Heart right ventricle (tissue), 16 donors: ENCODE measurements around the gene SRP68. TPM values are rescaled to one million over a fixed set of nuclear protein-coding genes. Genes with fewer than 3 reads are reported as not detected.

Experiments
- ATAC-seq, 8 donors: fragments of 200-7000 bp; cut with Tn5 transposase; one replicate each; pipeline ENCODE4 v1.9.1; 2020; ENCODE audit warnings: mild to moderate bottlenecking in 8 of 8, moderate library complexity in 8 of 8, moderate number of reproducible peaks in 1 of 8
- DNase-seq, 2 donors: peaks; one replicate each; pipeline ENCODE4 v3.0.0-alpha.2; 2020
- H3K27ac ChIP-seq, 10 donors: fragments of 200-600 bp; sonication (generic) in 2 of 10; one replicate each; pipeline versions ENCODE4 v1.5.0 to v1.8.0; 2020 to 2022; ENCODE audit warnings: mild to moderate bottlenecking in 3 of 10
- H3K27me3 ChIP-seq, 7 donors: fragments of 200-600 bp; one replicate each; pipeline ENCODE4 v1.8.0; 2021 to 2022; ENCODE audit warnings: mild to moderate bottlenecking in 2 of 7
- H3K36me3 ChIP-seq, 9 donors: fragments of 200-600 bp; sonication (generic) in 1 of 9; one replicate each; pipeline versions ENCODE4 v1.5.0 to v1.8.0; 2020 to 2022; ENCODE audit warnings: mild to moderate bottlenecking in 2 of 9
- H3K4me1 ChIP-seq, 9 donors: fragments of 200-600 bp; sonication (generic) in 1 of 9; one replicate each; pipeline versions ENCODE4 v1.5.0 to v1.8.0; 2020 to 2022; ENCODE audit warnings: mild to moderate bottlenecking in 4 of 9
- H3K4me3 ChIP-seq, 10 donors: fragments of 200-600 bp; sonication (generic) in 2 of 10; one replicate each; pipeline versions ENCODE4 v1.5.0 to v1.8.0; 2020 to 2022; ENCODE audit warnings: mild to moderate bottlenecking in 7 of 10, moderate library complexity in 2 of 10
- H3K9me3 ChIP-seq, 11 donors: fragments of 200-600 bp in 10 of 11; sonication (generic) in 2 of 11; one replicate each; pipeline versions ENCODE4 v1.5.0 to v1.8.0; 2013 to 2022; ENCODE audit warnings: mild to moderate bottlenecking in 2 of 11, control low read depth in 1 of 11, moderate library complexity in 1 of 11
- WGBS, 2 donors: extraction: QIAGEN DNeasy Blood & Tissue Kit; methylation state at CpG; one replicate each; pipeline ENCODE4 v1.1.7; 2013; ENCODE audit warnings: inconsistent platforms in 1 of 2; 5-methylcytosine and 5-hydroxymethylcytosine counted together
- intact Hi-C, 10 donors: fragments of 100-400 bp; cut with DNase I; formaldehyde crosslinking; loops; one replicate each; pipeline versions ENCODE4 v1.11.1 to v1.14.2; 2022
- polyA plus RNA-seq, 2 donors: library from polyadenylated mRNA; stranded (reverse); fragments of 200-250 nt; gene quantifications; one replicate each; pipeline ENCODE4 v1.2.3, GENCODE V29; 2013
- total RNA-seq, 10 donors: library from RNA; stranded (reverse); fragmentation: NEBNext Ultra II Directional in 3 of 10; extraction: Animal tissue kit (Norgen Biotek cat#: 25700) in 3 of 10; gene quantifications; one replicate each; pipeline versions ENCODE4 v1.2.1 to v1.2.4, GENCODE V29; 2021 to 2023
- TF ChIP-seq, protein P1 (sequence below), 9 donors: fragments of 200-600 bp; sonication (generic) in 2 of 9; IDR thresholded peaks; one replicate each; pipeline versions ENCODE4 v1.5.0 to v1.8.0; 2021 to 2022; ENCODE audit warnings: antibody characterized with exemption in 9 of 9, mild to moderate bottlenecking in 5 of 9, moderate library complexity in 1 of 9
- donor health status: Arrhythmogenic right ventricular cardiomyopathy.
- donor health status: ischemic (EF 13 %, LVEDD 7.1; RV severe dilation, severe dysfunction).
- donor health status: healthy with polysubstance abuse.
- donor health status: DM: no; HTN: yes; CAD: no.
- donor health status: DM: no; HTN: no; CAD: no.
- donor health status: ischemic (EF 25% LVEDD 6.9; RV normal size, moderate dysfunction).
- donor health status: ischemic (EF 25% LVEDD 5.7; RV mildly dilated, moderate dysfunction).
- donor health status: healthy.
- donor health status: DM: yes; HTN: yes; CAD: no.
- donor health status: Ischemic cardiomyopathy.
- donor health status: ischemic (EF 35%, LVEDD 5.7; RV mildly dilated, moderate dysfunction).
- donor health status: nonischemic (EF 11% LVEDD 7.7; RV severe dilation, severe dysfunction).
- donor health status: DM: yes; HTN: yes; CAD: no.
- donor health status: PGD.
- donor health status: ischemic (EF 29% LVEDD 5.4; RV normal size, mild dysfunction).
- donor health status: nonischemic (EF 23%, LVEDD 6.1; RV moderate dilation, normal function).

SRP68 gene
- total and polyA plus RNA-seq, 12 donors: 26.2 to 69.7 (median 61.7) TPM

DNA sequence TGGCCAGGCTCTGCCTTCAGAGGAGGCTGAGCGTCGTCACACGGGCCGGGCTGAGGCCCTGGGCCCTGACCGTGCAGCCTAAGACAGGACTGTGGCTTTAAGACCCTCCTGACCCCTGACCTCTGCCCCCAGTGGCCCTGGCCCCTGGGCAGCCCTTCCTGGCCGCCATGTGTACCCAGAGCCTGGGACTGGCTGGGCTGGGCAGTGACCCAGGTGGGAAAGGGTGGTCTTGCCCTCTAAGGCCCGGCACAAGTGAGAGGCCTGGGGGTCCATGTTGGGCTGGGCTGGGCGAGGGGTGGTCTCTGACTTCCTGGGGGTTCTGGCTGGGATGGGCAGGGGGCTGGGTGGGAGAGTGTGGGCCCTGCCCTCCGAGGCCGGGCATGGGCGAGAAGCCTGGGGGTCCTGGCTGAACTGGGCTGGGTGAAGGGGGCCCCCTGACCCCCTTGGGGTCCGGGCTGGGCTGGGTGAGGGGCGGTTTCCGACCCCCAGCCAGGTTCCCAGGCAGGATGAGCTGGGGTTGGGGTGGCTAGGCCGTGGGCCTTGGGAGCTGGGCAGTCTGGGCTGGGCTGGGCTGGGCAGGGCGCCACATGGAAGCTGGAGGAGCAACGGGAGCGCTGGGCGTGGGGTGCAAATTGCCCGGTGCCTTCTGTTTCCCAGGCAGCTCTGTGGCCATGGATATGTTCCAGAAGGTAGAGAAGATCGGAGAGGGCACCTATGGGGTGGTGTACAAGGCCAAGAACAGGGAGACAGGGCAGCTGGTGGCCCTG is 71.4 kb downstream of the SRP68 start, which contains the start of gene CDK3:
Gene CDK3 (plus strand): TSS at position 101 of the 767 bp plus-strand sequence. CDS start 571 bp downstream, at position 672.
- H3K4me1 ChIP-seq: peaks cover 0 to 30% (median 4%) of the 10 kb centered on the region in 9 donors
- TF ChIP-seq, protein P1, sequence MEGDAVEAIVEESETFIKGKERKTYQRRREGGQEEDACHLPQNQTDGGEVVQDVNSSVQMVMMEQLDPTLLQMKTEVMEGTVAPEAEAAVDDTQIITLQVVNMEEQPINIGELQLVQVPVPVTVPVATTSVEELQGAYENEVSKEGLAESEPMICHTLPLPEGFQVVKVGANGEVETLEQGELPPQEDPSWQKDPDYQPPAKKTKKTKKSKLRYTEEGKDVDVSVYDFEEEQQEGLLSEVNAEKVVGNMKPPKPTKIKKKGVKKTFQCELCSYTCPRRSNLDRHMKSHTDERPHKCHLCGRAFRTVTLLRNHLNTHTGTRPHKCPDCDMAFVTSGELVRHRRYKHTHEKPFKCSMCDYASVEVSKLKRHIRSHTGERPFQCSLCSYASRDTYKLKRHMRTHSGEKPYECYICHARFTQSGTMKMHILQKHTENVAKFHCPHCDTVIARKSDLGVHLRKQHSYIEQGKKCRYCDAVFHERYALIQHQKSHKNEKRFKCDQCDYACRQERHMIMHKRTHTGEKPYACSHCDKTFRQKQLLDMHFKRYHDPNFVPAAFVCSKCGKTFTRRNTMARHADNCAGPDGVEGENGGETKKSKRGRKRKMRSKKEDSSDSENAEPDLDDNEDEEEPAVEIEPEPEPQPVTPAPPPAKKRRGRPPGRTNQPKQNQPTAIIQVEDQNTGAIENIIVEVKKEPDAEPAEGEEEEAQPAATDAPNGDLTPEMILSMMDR (IDR thresholded peaks at IDR 0.05): peak in 1 of 9 donors; percentile 25
- no peak within 1 kb of the TSS for H3K4me3 ChIP-seq
- DNase-seq (no peak), ATAC-seq (peak in 1 of 8 donors; percentile 40)
- 90 to 92% methylated on average over 21 of the region's 21 CpGs for WGBS, 2 donors
- no peaks in the 10 kb centered on the region for H3K9me3 ChIP-seq
- peaks cover 0 to 17% (median 0%) of the 10 kb centered on the region in 9 donors for H3K36me3 ChIP-seq
- H3K27me3 ChIP-seq: no peaks in the 10 kb centered on the region
- intact Hi-C loops: loop anchor here in 1 of 10 donors (10.0 kb wide), 1 partner anchor 236 kb away; the partner anchor contains the start of gene GALK1
- no peak within 1 kb of the TSS for H3K27ac ChIP-seq

DNA sequence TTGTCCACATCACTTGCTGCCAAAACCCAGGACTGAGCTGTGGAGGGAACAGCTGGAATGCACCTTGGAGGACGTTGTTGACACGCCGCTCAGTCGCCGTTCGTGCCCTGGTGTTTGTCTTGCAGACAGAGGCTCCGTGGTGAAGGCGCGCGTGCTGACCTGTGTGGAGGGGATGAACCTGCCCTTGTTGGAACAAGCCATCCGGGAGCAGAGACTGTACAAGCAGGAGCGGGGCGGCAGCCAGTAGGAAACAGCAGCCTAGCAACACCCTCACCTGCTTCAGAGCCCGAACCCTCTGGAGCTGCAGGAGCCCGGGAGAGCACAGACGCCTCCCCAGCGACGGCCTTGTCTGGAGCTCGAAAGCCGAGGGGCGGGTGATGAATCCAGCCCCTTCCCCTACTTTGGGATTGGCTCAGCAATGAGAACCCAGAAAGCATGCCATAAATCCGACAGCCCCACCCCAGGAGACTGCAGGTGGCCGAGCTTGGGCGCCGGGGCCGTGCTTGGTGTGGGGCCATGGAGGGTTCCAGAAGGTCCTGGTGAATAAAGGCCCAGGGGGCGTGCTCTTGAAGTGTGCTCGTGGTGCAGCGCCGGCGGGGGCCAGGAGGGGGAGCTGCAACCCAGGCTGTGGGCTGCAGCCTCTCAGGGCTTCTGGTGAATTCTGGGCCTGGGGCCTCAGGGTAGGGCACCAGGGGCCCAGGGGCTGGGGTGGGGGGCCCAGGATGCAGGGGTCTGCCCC is 72.1 kb downstream of the SRP68 start:
- TF ChIP-seq, protein P1 (IDR thresholded peaks at IDR 0.05): peak; percentile 21 to 74 (median 60)
- H3K4me1 ChIP-seq: peaks cover 0 to 23% (median 4%) of the 10 kb centered on the region in 9 donors
- intact Hi-C loops: loop anchor here in 1 of 10 donors (10.0 kb wide), 1 partner anchor 235 kb away; the partner anchor contains the start of gene GALK1
- ATAC-seq (peak in 3 of 8 donors; percentile 23 to 29 (median 28)), DNase-seq (no peak)
- H3K9me3 ChIP-seq: no peaks in the 10 kb centered on the region
- WGBS, 2 donors: 74 to 76% methylated on average over 31 of the region's 31 CpGs
- H3K27me3 ChIP-seq: no peaks in the 10 kb centered on the region
- H3K27ac ChIP-seq: no peak overlapping the region
- peaks cover 0 to 24% (median 0%) of the 10 kb centered on the region in 9 donors for H3K36me3 ChIP-seq
- no peak overlapping the region for H3K4me3 ChIP-seq

DNA sequence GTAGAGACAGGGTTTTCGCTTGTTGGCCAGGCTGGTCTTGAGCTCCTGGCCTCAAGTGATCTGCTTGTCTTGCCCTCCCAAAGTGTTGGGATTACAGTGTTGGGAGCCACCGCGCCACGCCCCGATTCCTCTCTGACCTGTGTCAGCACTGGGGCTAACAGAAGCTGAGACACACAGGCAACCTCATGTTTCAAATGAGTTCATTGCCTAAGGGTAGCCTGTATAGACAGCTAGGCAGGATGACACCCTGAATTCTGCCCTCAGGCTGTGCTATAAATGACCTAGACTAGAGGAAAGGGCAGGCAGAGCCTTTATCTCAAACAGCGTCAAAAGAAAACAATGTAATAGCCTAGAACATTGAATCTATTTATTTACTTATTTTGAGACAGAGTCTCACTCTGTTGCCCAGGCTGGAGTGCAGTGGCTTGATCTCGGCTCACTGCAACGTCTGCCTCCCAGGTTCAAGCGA is 74.0 kb downstream of the SRP68 start:
- WGBS, 2 donors: 91 to 95% methylated on average over 9 of the region's 9 CpGs
- H3K36me3 ChIP-seq: peaks cover 0 to 42% (median 0%) of the 10 kb centered on the region in 9 donors
- H3K27me3 ChIP-seq: no peaks in the 10 kb centered on the region
- TF ChIP-seq, protein P1 (IDR thresholded peaks at IDR 0.05): no peak
- H3K4me1 ChIP-seq: peaks cover 0 to 23% (median 3%) of the 10 kb centered on the region in 9 donors
- no peaks in the 10 kb centered on the region for H3K9me3 ChIP-seq
- H3K27ac ChIP-seq: no peak overlapping the region
- DNase-seq (no peak), ATAC-seq (no peak)
- H3K4me3 ChIP-seq: no peak overlapping the region
- intact Hi-C loops: no loop called here
